HG03097 (cell line): ENCODE results near the gene SYNRG.
"Not testable (repeated sequence)": the region's sequence is repeated elsewhere in the genome, so short reads cannot be mapped to it uniquely, and the experiment has no call there.

Experiments
- ATAC-seq: cut with Tn5 transposase; IDR thresholded peaks from one replicate; pipeline ENCODE4 v1.9.1; 2021; ENCODE audit not compliant: unreplicated experiment, low FRiP score

SYNRG gene

DNA sequence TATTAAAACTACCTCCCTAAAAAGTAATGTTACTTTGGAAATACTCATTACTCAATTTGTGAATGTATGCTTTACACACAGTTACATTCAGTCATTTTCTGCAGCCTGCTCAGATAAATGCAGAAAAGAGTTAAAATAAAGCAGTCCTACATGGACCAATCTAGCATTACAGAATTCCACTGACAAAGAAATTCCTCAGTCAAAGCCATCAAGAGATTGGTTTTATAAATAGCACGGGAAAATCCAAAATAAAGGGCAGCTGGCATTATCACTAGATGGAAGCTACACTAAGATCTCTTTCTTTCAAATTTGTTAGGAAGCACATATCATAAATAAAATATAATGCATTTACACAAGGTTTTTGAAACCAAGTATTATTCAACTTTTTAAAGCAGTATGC lies 61.2 kb downstream of the SYNRG start:
- no peak for ATAC-seq

DNA sequence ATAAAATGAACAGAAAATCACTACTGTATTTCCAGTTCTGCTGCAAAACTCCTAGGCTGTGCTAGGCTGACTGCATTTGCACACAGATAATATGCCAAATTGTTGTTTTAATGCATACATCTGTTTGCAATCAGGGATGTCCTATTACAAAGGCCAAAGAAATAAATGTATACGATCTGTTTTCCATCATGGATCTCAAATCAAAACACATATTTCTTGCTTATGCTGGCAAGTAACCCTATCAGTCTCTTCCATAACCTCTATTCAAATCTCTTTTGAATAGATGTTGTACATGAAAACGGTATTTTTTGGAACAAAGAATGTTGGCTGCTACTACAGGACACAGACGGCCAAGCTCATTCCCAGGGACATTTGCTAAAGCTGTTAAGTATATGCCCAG lies 62.9 kb downstream of the SYNRG start:
- no peak for ATAC-seq

DNA sequence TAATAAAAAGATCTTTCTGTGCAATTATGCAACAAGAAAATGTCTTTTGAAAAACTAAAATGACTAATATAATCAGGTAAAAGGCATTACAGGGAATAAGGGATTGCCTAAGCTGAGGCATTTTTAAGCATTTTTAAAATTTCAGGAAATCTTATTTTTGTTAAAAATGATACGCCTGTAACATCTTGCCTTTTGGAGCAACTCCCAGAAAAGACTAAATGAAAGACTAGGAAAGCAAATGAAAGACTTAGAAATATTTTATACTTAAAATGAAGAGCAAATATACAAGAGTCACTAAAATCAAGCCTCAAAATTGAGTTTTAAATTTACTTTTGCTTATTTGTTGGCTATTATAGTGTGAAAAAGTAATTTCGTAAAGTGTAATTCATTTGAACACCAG lies 63.7 kb downstream of the SYNRG start:
- no peak for ATAC-seq

DNA sequence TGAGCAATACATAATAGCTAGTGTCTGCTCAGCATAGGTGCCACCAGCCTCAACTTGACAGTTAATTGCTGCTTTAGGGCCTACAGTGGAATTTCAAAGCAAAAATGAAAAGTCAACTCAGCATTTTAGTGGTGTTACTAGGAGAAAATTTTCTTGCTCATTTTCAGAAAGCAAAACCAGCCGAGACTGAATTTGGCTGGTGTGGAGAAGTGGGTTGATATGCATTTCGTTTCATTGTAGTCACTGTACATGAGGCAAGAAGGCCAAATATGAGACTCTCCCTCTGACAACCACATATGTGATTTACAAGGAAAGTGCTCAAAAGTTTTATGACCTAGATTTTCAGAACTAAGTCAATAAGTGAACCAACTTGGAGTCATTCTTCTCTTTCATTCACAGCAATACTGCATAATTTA lies 65.6 kb downstream of the SYNRG start:
- no peak for ATAC-seq

DNA sequence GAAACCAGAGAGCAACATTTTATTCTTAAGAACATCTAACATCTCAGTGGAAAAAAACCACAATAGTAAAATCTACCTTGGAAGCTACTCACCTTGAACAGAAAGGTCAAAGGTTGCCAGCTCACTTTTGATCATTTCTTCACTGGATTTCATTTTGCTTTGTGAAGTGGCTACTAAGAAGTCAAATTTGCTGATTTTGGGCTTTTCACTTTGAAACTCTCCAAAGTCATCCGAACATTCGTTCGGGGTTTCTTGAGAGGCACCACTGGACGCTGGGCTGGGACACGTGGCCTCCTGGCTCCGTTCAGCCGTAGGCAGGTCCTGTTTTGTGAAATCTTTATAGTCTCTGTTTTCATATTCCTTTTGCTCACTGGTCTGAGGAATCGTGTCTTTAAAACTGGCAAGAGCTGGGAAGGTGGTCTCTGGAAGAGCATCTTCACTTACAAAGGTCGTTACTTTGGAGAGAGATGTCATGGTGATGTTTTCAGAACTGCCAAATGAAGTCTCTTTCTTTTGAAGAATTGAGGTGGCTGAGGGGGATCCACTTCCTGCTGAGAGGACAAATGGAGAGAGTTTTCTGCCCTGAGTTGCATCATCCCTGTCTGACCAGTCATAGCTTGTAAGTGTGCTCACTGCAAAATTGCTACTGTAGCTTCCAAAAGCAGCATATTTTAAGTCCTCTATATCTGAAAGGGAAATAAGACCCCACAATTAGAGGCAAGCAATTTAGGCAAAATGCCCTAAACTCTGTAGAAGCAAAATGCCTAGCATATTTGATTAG lies 67.1 kb downstream of the SYNRG start:
- ATAC-seq = no peak

DNA sequence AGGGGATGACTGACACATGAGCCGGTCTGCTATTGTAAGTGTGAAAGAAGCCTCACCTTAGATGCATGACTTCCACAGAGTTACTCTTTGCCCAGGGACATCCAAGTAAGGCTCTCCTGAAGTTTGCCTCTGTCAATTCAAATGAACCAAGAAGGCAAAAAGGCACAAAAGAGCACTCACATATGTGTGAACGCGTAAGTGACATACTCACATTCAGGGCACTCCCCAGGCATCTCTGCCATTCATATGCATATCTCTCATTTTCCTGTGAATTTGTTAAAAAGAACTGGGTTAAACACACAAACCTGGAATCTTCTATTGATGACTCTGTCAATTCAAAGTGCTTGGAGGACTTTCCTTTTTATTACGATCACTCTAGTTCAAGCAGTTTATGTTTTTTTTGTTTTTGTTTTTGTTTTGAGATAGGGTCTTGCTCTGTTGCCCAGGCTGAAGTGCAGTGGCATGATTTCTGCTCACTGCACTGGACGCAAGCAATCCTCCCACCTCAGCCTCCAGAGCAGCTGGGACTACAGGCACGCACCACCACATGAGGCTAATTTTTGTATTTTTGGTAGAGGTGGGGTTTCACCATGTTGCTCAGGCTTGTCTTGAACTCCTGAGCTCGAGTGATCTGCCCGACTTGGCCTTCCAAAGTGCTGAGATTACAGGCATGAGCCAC lies 70.1 kb downstream of the SYNRG start:
- ATAC-seq = no peak

DNA sequence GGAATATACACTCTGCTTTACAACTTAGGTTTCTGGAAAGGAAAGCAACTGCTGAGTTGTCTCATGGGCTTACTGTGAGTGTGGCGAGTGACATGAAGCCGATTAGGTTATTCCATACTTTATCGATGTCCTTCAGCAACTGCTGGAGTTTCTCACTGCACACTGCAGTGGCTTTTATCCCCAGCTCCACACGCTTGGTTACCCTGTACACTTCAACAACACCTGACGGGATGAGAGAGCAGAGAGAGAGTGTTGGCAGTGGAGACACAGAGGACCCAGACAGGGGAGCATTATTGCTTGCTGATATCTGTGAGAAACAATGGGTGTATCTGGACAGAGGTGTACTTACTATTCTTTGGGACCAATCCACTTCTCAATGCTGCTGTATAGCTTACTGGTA lies 73.3 kb downstream of the SYNRG start:
- no peak for ATAC-seq

DNA sequence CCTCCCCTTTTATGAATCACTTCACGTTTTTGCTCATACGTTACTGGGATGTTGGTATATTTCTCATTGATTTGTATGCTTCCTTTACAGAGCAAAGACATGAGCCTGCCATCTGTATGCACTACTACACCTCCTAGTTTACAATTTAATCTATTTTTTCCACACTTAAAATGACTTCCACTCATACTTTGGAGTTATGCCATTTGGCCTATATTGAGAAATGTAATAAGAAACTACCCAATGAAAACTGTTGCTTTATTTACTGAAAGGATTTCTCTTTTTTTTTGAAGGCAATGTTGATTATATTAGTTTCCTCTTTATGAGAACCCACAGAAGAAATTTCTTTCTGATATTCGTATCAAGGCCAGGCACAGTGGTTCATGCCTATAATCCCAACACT lies 76.5 kb downstream of the SYNRG start:
- no peak for ATAC-seq

DNA sequence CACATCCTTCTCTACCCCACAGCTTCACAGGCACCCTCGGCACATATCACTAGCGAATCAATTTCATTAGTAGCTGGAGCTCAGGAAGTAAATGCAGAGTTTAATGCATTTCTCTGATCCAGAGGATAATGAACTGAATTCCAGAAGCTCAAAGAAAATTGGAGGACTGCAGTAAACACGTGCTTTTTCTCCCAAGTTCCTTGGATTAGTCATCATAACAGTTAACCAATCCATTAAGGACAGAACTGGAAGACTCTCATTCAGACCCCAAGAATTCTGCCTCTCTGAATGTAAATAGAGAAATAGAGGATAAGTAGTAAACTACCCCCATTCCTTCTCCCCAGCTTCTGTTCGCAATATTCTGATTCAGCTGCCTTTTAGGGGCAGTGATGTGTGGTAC lies 78.8 kb downstream of the SYNRG start:
- ATAC-seq = no peak

DNA sequence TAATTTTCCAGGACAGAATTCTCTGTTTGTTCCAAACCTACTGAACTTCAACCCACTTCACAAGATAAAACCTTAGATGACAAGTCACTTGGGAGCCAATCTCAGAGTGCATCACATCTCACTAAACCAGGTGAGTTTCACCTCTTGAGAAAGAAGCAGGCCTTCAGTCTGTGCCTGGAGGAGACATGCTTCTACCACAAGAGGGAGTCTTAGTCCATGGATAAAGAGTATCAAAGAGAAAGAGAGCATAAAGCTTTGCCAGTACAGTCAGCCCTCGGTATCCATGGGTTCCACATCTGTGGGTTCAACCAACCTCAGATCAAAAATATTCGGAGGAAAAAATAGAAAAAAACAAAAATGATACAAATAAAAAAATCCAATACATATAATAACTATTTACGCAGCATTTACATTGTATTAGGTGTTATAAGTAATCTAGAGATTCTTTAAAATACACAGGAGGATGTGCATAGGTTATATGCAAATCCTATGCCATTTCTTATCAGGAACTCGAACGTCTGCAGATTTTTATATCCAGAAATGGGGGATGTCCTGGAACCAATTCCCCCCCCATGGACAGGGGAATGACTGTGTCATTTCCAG lies 81.9 kb downstream of the SYNRG start:
- no peak for ATAC-seq

DNA sequence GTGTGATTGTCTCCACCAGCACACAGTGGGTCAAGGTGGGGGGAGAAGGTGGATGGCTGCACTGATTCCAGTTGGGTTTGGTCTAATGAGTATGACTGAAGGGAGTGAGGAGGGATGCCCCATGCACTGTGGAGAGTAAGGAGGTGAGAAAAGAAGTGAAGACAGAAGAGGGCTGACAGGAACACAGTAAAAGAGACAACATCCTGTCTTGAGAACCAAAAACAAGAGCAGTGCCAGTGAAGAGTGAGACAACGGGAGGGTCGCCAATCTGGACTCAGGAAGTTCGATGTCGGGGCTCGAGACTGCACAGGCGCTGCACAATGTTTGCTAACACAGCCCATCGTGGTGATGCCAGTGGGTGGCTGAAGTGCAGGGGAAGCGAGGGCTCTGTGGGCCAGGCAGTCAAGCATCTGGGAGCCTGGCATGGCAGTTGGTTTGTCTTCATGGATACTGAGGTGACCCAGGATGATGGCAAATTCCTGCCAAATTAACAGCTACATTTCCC lies 85.5 kb downstream of the SYNRG start:
- no peak for ATAC-seq

DNA sequence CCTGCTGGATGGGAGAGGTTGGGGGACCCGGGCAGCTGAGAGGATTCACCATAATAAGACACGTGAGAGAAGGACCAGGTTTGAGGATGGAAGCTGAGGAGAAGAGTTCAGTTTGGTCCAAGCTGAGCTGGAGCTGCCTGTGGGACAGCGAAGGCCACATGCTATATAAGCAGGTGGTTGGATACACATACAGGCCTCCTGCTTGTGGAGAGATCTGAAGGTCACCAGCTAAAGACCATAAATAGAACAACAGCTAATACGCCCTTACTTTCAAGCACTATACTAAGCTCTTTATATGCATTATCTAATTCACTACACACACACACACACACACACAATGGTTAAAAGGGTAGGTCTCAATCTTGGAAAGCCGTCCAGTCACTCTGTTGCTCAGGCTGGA lies 87.4 kb downstream of the SYNRG start:
- no peak for ATAC-seq

DNA sequence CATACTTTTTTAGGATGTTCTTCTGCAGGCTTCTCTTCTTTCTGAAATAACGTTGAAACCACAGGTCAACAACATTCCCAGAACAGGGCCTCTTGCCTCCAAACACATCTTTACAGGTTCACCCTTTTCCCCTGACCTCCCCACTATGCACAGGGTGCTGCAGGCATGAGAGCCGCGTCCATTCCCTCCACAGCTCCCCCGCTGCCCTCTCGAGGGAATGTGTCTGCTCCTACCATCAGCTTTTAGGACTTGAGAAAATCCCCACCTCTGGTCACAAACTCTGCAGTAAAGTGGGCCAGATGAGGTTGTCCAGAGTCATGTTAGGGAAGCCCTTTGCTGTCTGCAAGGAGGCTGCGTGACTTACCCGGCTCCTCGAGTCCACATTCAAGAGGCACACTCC lies 89.0 kb downstream of the SYNRG start:
- no peak for ATAC-seq

DNA sequence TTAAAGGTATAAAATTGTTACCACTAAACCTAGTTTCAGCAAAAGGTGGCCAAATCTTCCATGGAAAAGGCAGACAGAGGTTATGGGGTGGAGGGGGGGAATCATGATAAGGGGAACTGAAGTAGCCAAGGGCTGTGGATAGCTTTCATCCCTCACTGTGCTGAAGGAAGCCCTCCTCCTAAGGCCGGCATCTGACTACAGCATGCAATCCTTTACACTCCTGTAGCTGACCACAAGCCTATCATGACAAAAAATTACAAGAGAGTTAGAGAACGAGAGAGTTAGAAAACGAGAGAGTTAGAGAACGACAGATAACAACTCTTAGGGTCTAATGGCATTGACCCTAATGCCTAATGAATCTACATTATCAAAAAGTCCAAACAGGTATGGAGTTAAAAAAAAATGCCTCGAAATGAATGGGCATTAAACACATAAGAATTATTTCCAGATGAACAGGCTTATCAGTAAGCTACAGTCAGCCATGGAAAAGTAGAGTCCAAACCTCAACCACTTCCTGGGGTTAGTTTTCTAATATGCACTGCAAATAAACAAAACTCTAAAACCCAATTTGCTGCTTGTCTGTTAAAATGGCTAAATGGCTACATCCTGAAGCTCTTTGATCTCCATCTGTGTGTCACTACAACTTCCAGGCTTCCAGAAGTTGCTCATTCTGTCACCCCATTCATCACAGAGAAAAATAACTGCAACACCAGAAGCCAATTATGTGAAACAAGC lies 89.8 kb downstream of the SYNRG start:
- ATAC-seq = no peak

DNA sequence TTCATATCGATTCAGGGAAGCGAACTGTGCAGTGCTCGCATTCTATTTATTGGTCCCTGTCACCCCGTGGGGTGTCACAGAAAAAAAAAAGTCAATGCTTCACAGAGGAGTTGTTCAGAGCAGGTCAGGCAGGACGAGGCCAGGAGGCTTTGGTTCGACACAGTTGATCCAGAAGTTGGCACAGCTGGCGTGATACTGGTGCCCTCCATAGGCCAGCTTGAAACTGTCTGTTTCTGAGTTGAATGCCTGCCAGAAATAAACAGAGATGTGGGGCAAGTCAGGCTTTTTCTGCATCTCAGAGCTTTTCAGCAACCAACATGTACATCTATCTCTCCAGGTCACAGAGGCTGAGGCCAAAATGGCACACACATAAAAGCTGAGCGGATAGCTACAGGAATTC lies 90.4 kb downstream of the SYNRG start:
- no peak for ATAC-seq

DNA sequence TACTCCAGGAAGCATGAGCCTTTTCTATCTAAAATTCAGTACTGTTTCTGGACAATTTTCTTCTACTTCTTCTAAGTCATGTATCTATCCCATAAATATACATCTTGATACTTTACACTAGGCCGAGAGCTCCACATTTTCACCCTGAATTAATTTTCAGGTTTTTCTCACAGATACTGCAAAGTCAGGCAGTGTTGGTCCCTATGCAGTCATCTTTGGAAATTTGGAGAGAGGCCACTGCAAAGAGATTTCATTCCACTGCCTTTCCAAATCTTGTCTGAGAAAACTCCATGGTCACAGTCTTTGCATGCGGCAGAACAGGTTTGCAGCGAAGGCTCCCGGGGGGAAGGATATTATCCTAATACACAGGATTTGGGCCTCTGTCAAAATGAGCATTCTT lies 91.3 kb downstream of the SYNRG start:
- no peak for ATAC-seq

DNA sequence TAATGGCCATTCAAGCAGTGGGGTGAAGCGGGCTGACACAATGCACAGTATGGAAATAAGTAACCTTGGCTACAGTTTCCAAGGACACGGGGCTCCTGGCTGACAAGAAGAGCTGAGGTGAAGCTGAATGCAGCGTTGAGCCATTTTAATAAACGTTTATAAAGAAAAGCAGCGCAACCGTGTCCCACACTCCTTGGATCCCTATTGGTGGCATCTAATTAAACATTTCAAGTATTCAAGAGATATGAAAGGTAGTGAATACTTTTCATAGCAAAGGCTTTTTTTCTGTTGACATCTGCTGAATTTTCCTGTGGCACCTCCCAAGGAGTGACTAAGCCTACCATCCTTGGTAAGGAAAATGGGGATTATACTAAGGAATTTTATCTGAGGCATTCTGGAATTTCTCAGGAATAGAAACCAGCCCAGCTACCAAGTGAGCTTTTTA lies 93.1 kb downstream of the SYNRG start:
- ATAC-seq = no peak

DNA sequence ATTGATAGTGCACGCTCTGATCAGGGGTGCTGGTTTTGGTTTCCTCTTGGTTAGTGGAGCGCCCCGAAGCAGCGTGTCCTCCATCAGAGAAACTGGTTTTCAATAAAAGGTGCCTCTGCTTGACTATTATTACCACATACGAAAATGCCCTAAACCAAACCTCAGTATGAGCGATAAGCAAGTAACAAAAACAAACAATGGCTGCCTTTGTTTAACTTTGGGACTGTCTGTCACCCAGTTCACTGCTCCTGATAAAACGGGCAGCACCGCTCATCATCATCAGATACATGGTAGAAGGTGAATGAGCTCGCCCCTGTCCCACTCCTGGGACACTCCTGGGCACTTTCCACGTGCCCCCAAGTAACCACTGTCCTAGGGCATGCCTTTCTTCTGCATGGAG lies 95.5 kb downstream of the SYNRG start:
- ATAC-seq = no peak

DNA sequence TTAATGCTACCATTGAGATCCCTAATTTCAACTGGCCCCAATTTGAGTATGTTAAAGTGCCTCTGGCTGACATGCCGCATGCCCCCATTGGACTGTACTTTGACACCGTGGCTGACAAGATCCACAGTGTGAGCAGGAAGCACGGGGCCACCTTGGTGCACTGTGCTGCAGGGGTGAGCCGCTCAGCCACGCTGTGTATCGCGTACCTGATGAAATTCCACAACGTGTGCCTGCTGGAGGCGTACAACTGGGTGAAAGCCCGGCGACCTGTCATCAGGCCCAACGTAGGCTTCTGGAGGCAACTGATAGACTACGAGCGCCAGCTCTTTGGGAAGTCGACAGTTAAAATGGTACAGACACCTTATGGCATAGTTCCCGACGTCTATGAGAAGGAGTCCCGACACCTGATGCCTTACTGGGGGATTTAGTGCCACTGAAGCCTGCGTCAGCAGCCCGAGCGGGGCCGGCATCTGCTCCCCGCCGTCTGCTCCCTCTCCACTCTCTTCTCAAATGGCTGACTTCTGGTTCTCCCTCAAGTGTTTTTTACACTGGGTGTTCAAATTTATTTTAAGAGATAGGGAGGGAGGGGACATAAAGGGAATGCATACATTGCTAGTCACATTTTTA lies 96.7 kb downstream of the SYNRG start:
- no peak for ATAC-seq

DNA sequence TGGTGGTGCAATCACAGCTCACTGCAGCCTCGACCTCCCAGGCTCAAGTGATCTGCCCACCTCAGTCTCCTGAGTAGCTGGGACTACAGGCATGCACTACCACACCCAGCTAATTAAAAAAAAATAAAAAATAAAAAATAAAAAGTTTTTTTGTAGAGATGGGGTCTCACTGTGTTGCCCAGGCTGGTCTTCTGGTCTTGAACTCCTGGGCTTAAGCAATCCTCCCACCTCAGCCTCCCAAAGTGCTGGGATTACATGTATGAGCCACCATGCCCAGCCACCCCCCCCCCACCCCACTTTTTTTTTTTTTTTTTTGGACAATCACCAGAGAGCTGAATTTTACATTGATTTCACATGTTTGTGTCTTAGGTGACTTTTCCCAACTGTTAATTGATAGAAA lies 97.6 kb downstream of the SYNRG start:
- not testable (repeated sequence) for ATAC-seq

DNA sequence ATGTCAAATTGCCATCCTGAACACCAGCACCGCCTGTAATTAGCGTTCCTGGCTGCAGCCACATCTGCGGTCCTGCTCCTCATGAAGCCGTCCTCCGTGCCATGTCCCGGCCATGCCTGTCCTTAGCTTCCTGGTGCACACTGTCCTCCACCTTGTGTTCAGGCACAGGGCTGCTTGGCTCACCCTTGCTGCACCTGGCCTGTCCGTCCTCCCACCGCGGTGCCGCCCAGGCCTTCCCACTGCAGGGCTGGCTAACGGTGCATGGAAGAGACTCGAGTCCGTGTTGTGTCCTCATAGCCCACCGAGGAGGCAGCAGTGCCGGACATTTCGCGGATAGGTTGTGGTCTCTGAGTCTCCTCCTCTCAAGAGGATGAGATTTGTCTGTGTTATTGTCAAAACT lies 99.2 kb downstream of the SYNRG start:
- ATAC-seq = no peak
